ENCODE measurements around the gene CALCOCO1. TPM values are rescaled to one million over a fixed set of nuclear protein-coding genes. Genes with fewer than 3 reads are reported as not detected.
A peak's percentile ranks its signal among the peaks of the same experiment; 100 is the strongest.

The CALCOCO1 gene
- total RNA-seq, 2 donors from 2014 or later, result 272 to 336 TPM

- peak overlapping the region; percentile 68 for H3K4me3 ChIP-seq
- ATAC-seq (ENCODE audit: insufficient number of reproducible peaks, low FRiP score, low read depth) (no peak), DNase-seq (ENCODE audit: low spot score) (no peak)
- H3K36me3 ChIP-seq, result no peaks in the 10 kb centered on the region
- H3K4me1 ChIP-seq (ENCODE audit: control insufficient read depth in 1 of 2, low read depth in 2 of 2), result peaks cover 0 to 34% of the 10 kb centered on the region in 2 donors
- no peak overlapping the region for H3K27ac ChIP-seq
- H3K27me3 ChIP-seq (replicated peaks; ENCODE audit: insufficient read depth), result no peaks in the 10 kb centered on the region
- TF ChIP-seq CTCF (IDR thresholded peaks at IDR 0.05), result no peak
- H3K9me3 ChIP-seq, result no peaks in the 10 kb centered on the region
Measured at GRCh38 chr12:53740130-53740491, 12.9 kb upstream of the CALCOCO1 start.

GRCh38 chr12:53739214-53740129 lies 12.2 kb upstream of the CALCOCO1 start:
- H3K27me3 ChIP-seq (replicated peaks; ENCODE audit: insufficient read depth), result no peaks in the 10 kb centered on the region
- DNase-seq (ENCODE audit: low spot score), result no peak

GRCh38 chr12:53738406-53739213 lies 11.4 kb upstream of the CALCOCO1 start:
- Histone ChIP-seq H3K9me3 (no peaks in the 10 kb centered on the region), H3K27me3 (replicated peaks; ENCODE audit: insufficient read depth) (no peaks in the 10 kb centered on the region), H3K36me3 (no peaks in the 10 kb centered on the region), H3K4me3 (no peak overlapping the region), H3K27ac (no peak overlapping the region), H3K4me1 (ENCODE audit: control insufficient read depth in 1 of 2, low read depth in 2 of 2) (peaks cover 0 to 47% of the 10 kb centered on the region in 2 donors)
- DNase-seq (ENCODE audit: low spot score) (no peak), ATAC-seq (ENCODE audit: insufficient number of reproducible peaks, low FRiP score, low read depth) (no peak)
- TF ChIP-seq CTCF (IDR thresholded peaks at IDR 0.05), result no peak

More at GRCh38 chr12:53739214-53740129, 12.2 kb upstream of the CALCOCO1 start:
- H3K4me3 ChIP-seq, result peak overlapping the region; percentile 68
- H3K27ac ChIP-seq, result no peak overlapping the region
- H3K36me3 ChIP-seq, result no peaks in the 10 kb centered on the region
- no peaks in the 10 kb centered on the region for H3K9me3 ChIP-seq
- H3K4me1 ChIP-seq (ENCODE audit: control insufficient read depth in 1 of 2, low read depth in 2 of 2), result peaks cover 0 to 39% of the 10 kb centered on the region in 2 donors
- TF ChIP-seq CTCF (IDR thresholded peaks at IDR 0.05), result no peak
- no peak for ATAC-seq (ENCODE audit: insufficient number of reproducible peaks, low FRiP score, low read depth)

GRCh38 chr12:53737951-53738405 lies 10.7 kb upstream of the CALCOCO1 start:
- peaks cover 0 to 45% of the 10 kb centered on the region in 2 donors for H3K4me1 ChIP-seq (ENCODE audit: control insufficient read depth in 1 of 2, low read depth in 2 of 2)
- DNase-seq (ENCODE audit: low spot score) (no peak), ATAC-seq (ENCODE audit: insufficient number of reproducible peaks, low FRiP score, low read depth) (no peak)
- H3K9me3 ChIP-seq, result no peaks in the 10 kb centered on the region
- H3K36me3 ChIP-seq, result no peaks in the 10 kb centered on the region
- H3K27ac ChIP-seq, result no peak overlapping the region
- TF ChIP-seq CTCF (IDR thresholded peaks at IDR 0.05), result no peak
- no peak overlapping the region for H3K4me3 ChIP-seq
- H3K27me3 ChIP-seq (replicated peaks; ENCODE audit: insufficient read depth), result no peaks in the 10 kb centered on the region

Data from thoracic aorta (tissue), 2 donors.